WTC11 (cell line): ENCODE data around the gene DNAJC12. TPM values are rescaled to one million over a fixed set of nuclear protein-coding genes. Genes with fewer than 3 reads are reported as not detected.

Experiments used
- E2F4 ChIP-seq: sonication (generic); formaldehyde crosslinking; IDR thresholded peaks from 2 replicates; pipeline ENCODE4 v1.8.1; 2022; ENCODE audit warnings: low read depth, mild to moderate bottlenecking, moderate library complexity, missing genetic modification reagents, borderline replicate concordance
- EMX1 ChIP-seq: fragments of 250-450 bp; sonication (Bioruptor Pico); IDR thresholded peaks from 2 replicates; pipeline ENCODE4 v1.8.0; 2021; ENCODE audit warnings: mild to moderate bottlenecking
- ETV6 ChIP-seq: sonication (generic); formaldehyde crosslinking; IDR thresholded peaks from 2 replicates; pipeline ENCODE4 v1.8.1; 2022; ENCODE audit warnings: mild to moderate bottlenecking, missing genetic modification reagents
- FOXK1 ChIP-seq: sonication (generic); formaldehyde crosslinking; IDR thresholded peaks from 2 replicates; pipeline ENCODE4 v1.8.0; 2022; ENCODE audit warnings: mild to moderate bottlenecking, moderate library complexity, missing genetic modification reagents
- FOXP1 ChIP-seq: sonication (generic); formaldehyde crosslinking; IDR thresholded peaks from 2 replicates; pipeline ENCODE4 v1.8.0; 2022; ENCODE audit warnings: missing genetic modification reagents, mild to moderate bottlenecking, moderate library complexity, borderline replicate concordance
- GABPB1 ChIP-seq: sonication (generic); formaldehyde crosslinking; IDR thresholded peaks from 2 replicates; pipeline ENCODE4 v1.8.1; 2023; ENCODE audit warnings: mild to moderate bottlenecking, missing genetic modification reagents
- GTF2I ChIP-seq: fragments of 250-450 bp; sonication (Bioruptor Pico); conservative IDR thresholded peaks from 2 replicates; pipeline ENCODE4 v1.4.0; 2021; ENCODE audit warnings: mild to moderate bottlenecking
- HMGA2 ChIP-seq: fragments of 250-450 bp; sonication (Bioruptor Pico); IDR thresholded peaks from 2 replicates; pipeline ENCODE4 v1.4.0; 2021; ENCODE audit warnings: mild to moderate bottlenecking, moderate library complexity
- HMGXB4 ChIP-seq: sonication (generic); formaldehyde crosslinking; IDR thresholded peaks from 2 replicates; pipeline ENCODE4 v1.8.1; 2023; ENCODE audit warnings: mild to moderate bottlenecking, moderate library complexity, missing genetic modification reagents
- JUN ChIP-seq: sonication (generic); formaldehyde crosslinking; IDR thresholded peaks from 2 replicates; pipeline ENCODE4 v1.8.0; 2023; ENCODE audit warnings: mild to moderate bottlenecking, missing genetic modification reagents
- KAT7 ChIP-seq: sonication (generic); formaldehyde crosslinking; IDR thresholded peaks from 2 replicates; pipeline ENCODE4 v1.8.1; 2023; ENCODE audit warnings: missing genetic modification reagents, mild to moderate bottlenecking, borderline replicate concordance
- MLX ChIP-seq: sonication (generic); formaldehyde crosslinking; IDR thresholded peaks from 2 replicates; pipeline ENCODE4 v1.8.1; 2023; ENCODE audit warnings: mild to moderate bottlenecking, missing genetic modification reagents, moderate library complexity
- MYBL2 ChIP-seq: sonication (generic); formaldehyde crosslinking; IDR thresholded peaks from 2 replicates; pipeline ENCODE4 v1.8.1; 2023; ENCODE audit warnings: mild to moderate bottlenecking, moderate library complexity, missing genetic modification reagents
- NFATC4 ChIP-seq: fragments of 250-450 bp; sonication (Bioruptor Pico); IDR thresholded peaks from 2 replicates; pipeline ENCODE4 v1.9.0; 2021; ENCODE audit warnings: mild to moderate bottlenecking
- NR1H2 ChIP-seq: sonication (generic); formaldehyde crosslinking; IDR thresholded peaks from 2 replicates; pipeline ENCODE4 v1.9.0; 2021; ENCODE audit warnings: mild to moderate bottlenecking, moderate library complexity, missing genetic modification reagents
- NR2C2 ChIP-seq: sonication (generic); formaldehyde crosslinking; IDR thresholded peaks from 2 replicates; pipeline ENCODE4 v1.8.0; 2022; ENCODE audit warnings: mild to moderate bottlenecking, missing genetic modification reagents
- NR3C1 ChIP-seq: sonication (generic); formaldehyde crosslinking; conservative IDR thresholded peaks from 2 replicates; pipeline ENCODE4 v1.8.1; 2023; ENCODE audit warnings: low read depth, mild to moderate bottlenecking, missing genetic modification reagents
- PREB ChIP-seq: sonication (generic); formaldehyde crosslinking; IDR thresholded peaks from 2 replicates; pipeline ENCODE4 v1.8.1; 2022; ENCODE audit warnings: mild to moderate bottlenecking, missing genetic modification reagents, moderate library complexity, borderline replicate concordance
- SP1 ChIP-seq: sonication (generic); formaldehyde crosslinking; conservative IDR thresholded peaks from 2 replicates; pipeline ENCODE4 v1.8.1; 2022; ENCODE audit warnings: missing genetic modification reagents
- ZBTB43 ChIP-seq: sonication (generic); formaldehyde crosslinking; IDR thresholded peaks from 2 replicates; pipeline ENCODE4 v1.8.1; 2023; ENCODE audit warnings: mild to moderate bottlenecking, missing genetic modification reagents
- ZNF121 ChIP-seq: sonication (generic); formaldehyde crosslinking; IDR thresholded peaks from 2 replicates; pipeline ENCODE4 v1.8.0; 2023; ENCODE audit warnings: missing genetic modification reagents
- ZNF263 ChIP-seq: sonication (generic); formaldehyde crosslinking; IDR thresholded peaks from 2 replicates; pipeline ENCODE4 v1.8.1; 2022; ENCODE audit warnings: low read depth, mild to moderate bottlenecking, moderate library complexity, missing genetic modification reagents
- ZNF317 ChIP-seq: sonication (generic); formaldehyde crosslinking; IDR thresholded peaks from 2 replicates; pipeline ENCODE4 v1.8.1; 2023; ENCODE audit warnings: low read depth, mild to moderate bottlenecking, moderate library complexity, missing genetic modification reagents, borderline replicate concordance
- ZNF396 ChIP-seq: fragments of 250-450 bp; sonication (Bioruptor Pico); IDR thresholded peaks from 2 replicates; pipeline ENCODE4 v1.8.0; 2021; ENCODE audit warnings: mild to moderate bottlenecking, moderate library complexity, borderline replicate concordance
- ZNF423 ChIP-seq: fragments of 250-450 bp; sonication (Bioruptor Pico); IDR thresholded peaks from 2 replicates; pipeline ENCODE4 v2.1.2; 2022; ENCODE audit warnings: mild to moderate bottlenecking, moderate library complexity
- total RNA-seq: library from RNA; stranded (reverse); gene quantifications from 3 replicates; pipeline ENCODE4 v1.2.3, GENCODE V29; 2021
- TF ChIP-seq, protein P1 (sequence below): sonication (generic); formaldehyde crosslinking; IDR thresholded peaks from 2 replicates; pipeline ENCODE4 v1.8.1; 2022; ENCODE audit warnings: missing genetic modification reagents, borderline replicate concordance
- TF ChIP-seq, protein P2 (sequence below): sonication (generic); formaldehyde crosslinking; IDR thresholded peaks from 2 replicates; pipeline ENCODE4 v1.8.0; 2022; ENCODE audit warnings: mild to moderate bottlenecking, missing genetic modification reagents
- TF ChIP-seq, protein P3 (sequence below): sonication (generic); formaldehyde crosslinking; IDR thresholded peaks from 2 replicates; pipeline ENCODE4 v1.8.1; 2023; ENCODE audit warnings: mild to moderate bottlenecking, missing genetic modification reagents

Gene DNAJC12
- total RNA-seq, 1 experiment from 2014 or later: 0.94 TPM

DNA sequence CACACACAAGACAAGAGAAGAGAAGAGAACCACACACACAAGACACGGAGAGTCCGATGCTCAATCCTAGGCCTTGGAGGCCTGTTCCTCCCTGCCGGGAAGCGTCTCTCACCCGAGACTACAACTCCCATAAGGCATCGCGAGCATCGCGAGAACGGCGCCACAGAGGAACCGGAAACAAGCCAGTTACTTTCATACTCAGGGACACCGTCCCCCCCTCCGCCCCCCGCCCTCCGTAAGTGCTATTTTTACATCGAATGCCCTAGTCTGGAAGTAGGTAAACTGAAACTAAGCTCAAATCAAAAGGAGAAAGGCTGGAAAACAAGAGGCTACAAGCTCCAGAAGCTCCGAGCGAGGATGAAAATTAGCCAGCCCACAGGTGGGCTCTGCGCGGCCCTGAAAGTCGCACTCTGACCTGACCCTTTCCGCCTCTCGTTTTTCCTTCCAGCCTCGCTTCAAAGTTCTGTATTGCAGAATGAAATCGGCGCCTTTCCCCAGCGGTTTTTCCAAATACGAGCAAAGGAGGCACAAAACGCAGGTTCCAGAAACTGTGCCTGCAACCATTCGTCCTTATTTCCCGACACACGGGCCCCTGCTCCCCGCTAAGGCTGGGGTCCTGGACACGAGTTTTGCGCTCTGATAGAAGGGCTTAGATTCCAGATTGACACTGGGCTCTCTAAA is 11.5 kb upstream of the DNAJC12 start (continued):
- TF ChIP-seq HMGXB4 (no peak), GTF2I (no peak), ZNF263 (CRISPR knock-in tag) (no peak), ZNF121 (no peak), ZBTB43 (CRISPR knock-in tag) (no peak), GABPB1 (CRISPR knock-in tag) (0 out of 2 replicates have a peak, but pooled peaks have one; percentile 64), MYBL2 (CRISPR knock-in tag) (no peak), NR1H2 (CRISPR knock-in tag) (no peak), JUN (CRISPR knock-in tag) (no peak), KAT7 (CRISPR knock-in tag) (no peak), ZNF317 (CRISPR knock-in tag) (no peak), EMX1 (no peak), MLX (CRISPR knock-in tag) (no peak), ZNF423 (no peak), PREB (CRISPR knock-in tag) (no peak), FOXK1 (peak; percentile 84), E2F4 (CRISPR knock-in tag) (no peak), ETV6 (CRISPR knock-in tag) (0 out of 2 replicates have a peak, but pooled peaks have one; percentile 33), ZNF396 (CRISPR knock-in tag) (no peak), NR2C2 (CRISPR knock-in tag) (no peak), NR3C1 (CRISPR knock-in tag) (no peak), SP1 (CRISPR knock-in tag) (0 out of 2 replicates have a peak, but pooled peaks have one; percentile 36), FOXP1 (0 out of 2 replicates have a peak, but pooled peaks have one; percentile 29), HMGA2 (no peak), NFATC4 (CRISPR knock-in tag) (no peak)
- TF ChIP-seq, protein P1, sequence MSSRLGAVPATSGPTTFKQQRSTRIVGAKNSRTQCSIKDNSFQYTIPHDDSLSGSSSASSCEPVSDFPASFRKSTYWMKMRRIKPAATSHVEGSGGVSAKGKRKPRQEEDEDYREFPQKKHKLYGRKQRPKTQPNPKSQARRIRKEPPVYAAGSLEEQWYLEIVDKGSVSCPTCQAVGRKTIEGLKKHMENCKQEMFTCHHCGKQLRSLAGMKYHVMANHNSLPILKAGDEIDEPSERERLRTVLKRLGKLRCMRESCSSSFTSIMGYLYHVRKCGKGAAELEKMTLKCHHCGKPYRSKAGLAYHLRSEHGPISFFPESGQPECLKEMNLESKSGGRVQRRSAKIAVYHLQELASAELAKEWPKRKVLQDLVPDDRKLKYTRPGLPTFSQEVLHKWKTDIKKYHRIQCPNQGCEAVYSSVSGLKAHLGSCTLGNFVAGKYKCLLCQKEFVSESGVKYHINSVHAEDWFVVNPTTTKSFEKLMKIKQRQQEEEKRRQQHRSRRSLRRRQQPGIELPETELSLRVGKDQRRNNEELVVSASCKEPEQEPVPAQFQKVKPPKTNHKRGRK (CRISPR knock-in tag): no peak
- TF ChIP-seq, protein P2, sequence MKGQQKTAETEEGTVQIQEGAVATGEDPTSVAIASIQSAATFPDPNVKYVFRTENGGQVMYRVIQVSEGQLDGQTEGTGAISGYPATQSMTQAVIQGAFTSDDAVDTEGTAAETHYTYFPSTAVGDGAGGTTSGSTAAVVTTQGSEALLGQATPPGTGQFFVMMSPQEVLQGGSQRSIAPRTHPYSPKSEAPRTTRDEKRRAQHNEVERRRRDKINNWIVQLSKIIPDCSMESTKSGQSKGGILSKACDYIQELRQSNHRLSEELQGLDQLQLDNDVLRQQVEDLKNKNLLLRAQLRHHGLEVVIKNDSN (CRISPR knock-in tag): no peak
- TF ChIP-seq, protein P3, sequence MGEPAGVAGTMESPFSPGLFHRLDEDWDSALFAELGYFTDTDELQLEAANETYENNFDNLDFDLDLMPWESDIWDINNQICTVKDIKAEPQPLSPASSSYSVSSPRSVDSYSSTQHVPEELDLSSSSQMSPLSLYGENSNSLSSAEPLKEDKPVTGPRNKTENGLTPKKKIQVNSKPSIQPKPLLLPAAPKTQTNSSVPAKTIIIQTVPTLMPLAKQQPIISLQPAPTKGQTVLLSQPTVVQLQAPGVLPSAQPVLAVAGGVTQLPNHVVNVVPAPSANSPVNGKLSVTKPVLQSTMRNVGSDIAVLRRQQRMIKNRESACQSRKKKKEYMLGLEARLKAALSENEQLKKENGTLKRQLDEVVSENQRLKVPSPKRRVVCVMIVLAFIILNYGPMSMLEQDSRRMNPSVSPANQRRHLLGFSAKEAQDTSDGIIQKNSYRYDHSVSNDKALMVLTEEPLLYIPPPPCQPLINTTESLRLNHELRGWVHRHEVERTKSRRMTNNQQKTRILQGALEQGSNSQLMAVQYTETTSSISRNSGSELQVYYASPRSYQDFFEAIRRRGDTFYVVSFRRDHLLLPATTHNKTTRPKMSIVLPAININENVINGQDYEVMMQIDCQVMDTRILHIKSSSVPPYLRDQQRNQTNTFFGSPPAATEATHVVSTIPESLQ (CRISPR knock-in tag): no peak
